ENCODE measurements around the gene ZNF32.
A peak's percentile ranks its signal among the peaks of the same experiment; 100 is the strongest.

The ZNF32 gene

DNA sequence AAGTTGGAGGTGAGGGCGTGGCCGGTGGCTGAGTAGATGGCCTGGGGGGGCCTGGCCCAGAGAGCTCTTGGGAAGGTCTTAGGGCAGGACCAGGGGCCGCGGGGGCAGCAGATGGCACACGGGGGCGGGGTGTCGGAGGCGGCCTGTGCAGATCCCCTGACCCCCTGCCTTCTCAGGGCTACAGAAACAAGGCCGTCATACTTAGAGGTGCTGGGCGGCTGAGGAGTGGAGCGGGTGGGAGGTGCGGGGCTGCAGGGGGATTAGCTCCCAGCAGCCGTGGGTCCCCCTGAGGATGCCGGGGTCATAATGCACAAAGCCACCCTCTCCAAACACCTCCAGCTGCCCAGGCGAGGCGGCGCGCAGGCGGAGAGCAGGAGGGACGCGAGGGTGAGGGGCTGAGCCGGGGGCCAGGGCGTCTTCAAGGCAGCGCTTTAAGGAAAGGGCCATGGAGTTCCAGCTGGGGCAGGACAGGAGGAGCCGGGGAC lies 40.4 kb upstream of the ZNF32 start:
- DNase-seq (ENCODE audit: insufficient read length) (no peak), FAIRE-seq (no peak)
- TF ChIP-seq TAF1 (IDR thresholded peaks at IDR 0.05; ENCODE audit: borderline replicate concordance, low read depth, low read length), result no peak
- no peak for TF ChIP-seq POLR2AphosphoS5 (IDR thresholded peaks at IDR 0.05; ENCODE audit: low read depth, low read length)
- TF ChIP-seq POLR2A (IDR thresholded peaks at IDR 0.05; ENCODE audit: low read depth, low read length), result no peak

DNA sequence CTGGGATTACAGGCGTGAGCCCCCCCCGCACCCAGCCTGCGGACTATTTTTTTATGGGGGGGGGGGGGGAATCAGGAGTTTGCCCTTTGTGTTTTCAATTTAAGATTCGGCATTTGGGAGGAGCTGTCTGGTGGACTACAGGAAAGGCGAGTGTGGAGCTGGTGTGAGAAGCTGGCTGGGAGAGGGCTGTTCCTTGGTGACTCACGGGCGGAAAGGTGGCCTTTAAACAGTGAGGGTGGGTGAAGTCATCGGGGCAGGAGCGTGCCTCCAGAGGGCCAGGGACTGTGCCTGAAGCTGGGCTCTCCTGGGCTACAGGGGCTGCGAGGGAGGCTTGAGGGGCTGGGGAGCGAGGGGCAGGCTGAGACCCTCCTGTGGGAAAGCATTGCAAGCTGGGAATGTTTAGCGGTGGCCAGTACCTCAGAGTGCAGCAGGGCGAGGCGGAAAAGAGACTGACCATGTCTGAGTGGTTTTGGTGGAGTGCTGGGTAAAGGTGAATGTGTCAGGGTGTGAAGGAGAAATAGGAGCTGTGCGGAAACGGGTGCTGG lies 39.7 kb upstream of the ZNF32 start:
- FAIRE-seq, result no peak
- DNase-seq (ENCODE audit: insufficient read length), result no peak
- TF ChIP-seq POLR2A (IDR thresholded peaks at IDR 0.05; ENCODE audit: low read depth, low read length), result no peak
- no peak for TF ChIP-seq TAF1 (IDR thresholded peaks at IDR 0.05; ENCODE audit: borderline replicate concordance, low read depth, low read length)
- no peak for TF ChIP-seq POLR2AphosphoS5 (IDR thresholded peaks at IDR 0.05; ENCODE audit: low read depth, low read length)

DNA sequence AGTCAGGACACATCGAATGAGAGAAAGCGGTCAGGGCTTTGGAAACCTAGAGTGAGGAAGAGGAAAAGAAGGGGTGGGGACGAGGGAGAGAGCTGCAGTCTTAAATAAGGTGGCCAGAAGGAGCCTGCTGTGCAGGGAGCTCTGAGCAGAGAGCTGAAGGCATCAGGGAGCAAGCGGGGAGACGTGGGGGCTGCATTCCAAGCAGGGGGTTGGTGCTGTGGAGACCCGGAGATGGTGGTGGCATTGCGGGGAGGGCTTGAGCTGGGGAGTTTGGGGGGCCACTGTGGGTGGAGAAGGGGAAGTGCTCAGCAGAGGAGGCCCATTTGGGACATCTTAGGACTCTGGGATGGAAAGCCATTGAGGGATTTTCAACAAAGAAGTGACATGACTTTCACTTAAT lies 38.7 kb upstream of the ZNF32 start:
- no peak for FAIRE-seq
- DNase-seq (ENCODE audit: insufficient read length), result no peak
- TF ChIP-seq TAF1 (IDR thresholded peaks at IDR 0.05; ENCODE audit: borderline replicate concordance, low read depth, low read length) (no peak), POLR2AphosphoS5 (IDR thresholded peaks at IDR 0.05; ENCODE audit: low read depth, low read length) (no peak), POLR2A (IDR thresholded peaks at IDR 0.05; ENCODE audit: low read depth, low read length) (no peak)

DNA sequence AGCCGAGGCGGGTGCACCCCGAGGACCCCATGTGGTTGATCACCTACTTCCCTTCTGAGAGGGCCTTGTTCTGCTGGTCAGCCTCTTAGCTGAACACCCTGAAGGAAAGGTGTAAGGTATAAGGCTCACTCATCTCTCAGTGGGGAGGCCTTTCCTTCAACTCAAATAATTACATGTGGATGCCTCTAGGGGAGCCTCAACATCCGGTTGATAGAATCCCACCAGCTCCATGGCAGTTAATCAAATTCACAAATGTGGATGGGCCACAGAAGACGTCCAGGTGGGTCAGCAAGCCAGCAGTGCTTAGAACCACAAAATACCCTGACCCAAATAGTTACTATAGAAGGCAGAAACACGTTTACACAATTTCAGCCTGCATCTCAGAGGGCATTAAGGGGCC lies 37.7 kb upstream of the ZNF32 start:
- FAIRE-seq (no peak), DNase-seq (ENCODE audit: insufficient read length) (no peak)
- TF ChIP-seq TAF1 (IDR thresholded peaks at IDR 0.05; ENCODE audit: borderline replicate concordance, low read depth, low read length) (no peak), POLR2A (IDR thresholded peaks at IDR 0.05; ENCODE audit: low read depth, low read length) (no peak), POLR2AphosphoS5 (IDR thresholded peaks at IDR 0.05; ENCODE audit: low read depth, low read length) (no peak)

DNA sequence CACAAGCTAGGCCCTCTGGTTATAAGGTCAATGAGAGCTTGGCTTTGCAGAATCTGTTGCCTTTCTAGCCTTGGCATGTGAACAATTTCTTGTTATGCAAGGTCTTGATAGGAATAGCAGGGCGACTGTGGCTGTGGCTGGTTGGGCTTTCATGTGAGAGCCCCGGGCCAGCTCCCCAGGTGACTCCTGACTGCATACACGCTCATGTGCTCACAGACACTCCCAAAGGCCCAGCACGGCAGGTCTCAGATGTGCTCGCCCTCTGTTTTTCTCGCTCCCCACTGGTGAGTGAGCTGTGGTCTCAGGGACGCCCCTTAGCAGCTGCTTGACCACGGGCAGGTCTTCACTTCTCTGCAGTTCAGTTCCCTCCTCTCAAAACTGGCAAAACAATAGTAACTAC lies 37.1 kb upstream of the ZNF32 start:
- FAIRE-seq (no peak), DNase-seq (ENCODE audit: insufficient read length) (no peak)
- TF ChIP-seq TAF1 (IDR thresholded peaks at IDR 0.05; ENCODE audit: borderline replicate concordance, low read depth, low read length), result no peak
- no peak for TF ChIP-seq POLR2A (IDR thresholded peaks at IDR 0.05; ENCODE audit: low read depth, low read length)
- no peak for TF ChIP-seq POLR2AphosphoS5 (IDR thresholded peaks at IDR 0.05; ENCODE audit: low read depth, low read length)

DNA sequence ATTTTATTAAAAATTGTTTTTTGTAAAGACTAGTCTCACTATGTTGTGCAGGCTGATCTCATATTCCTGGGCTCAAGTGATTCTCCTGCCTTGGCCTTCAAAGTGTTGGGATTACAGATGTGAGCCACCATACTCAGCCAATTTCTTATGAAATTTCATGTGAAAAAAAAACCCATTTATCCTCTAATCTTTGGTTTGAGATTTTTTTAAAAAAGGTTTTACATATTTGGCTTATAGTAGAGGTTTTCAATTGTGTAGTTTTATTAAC lies 35.5 kb upstream of the ZNF32 start:
- no peak for DNase-seq (ENCODE audit: insufficient read length)
- TF ChIP-seq TAF1 (IDR thresholded peaks at IDR 0.05; ENCODE audit: borderline replicate concordance, low read depth, low read length) (no peak), POLR2A (IDR thresholded peaks at IDR 0.05; ENCODE audit: low read depth, low read length) (no peak), POLR2AphosphoS5 (IDR thresholded peaks at IDR 0.05; ENCODE audit: low read depth, low read length) (no peak)
- FAIRE-seq, result no peak

DNA sequence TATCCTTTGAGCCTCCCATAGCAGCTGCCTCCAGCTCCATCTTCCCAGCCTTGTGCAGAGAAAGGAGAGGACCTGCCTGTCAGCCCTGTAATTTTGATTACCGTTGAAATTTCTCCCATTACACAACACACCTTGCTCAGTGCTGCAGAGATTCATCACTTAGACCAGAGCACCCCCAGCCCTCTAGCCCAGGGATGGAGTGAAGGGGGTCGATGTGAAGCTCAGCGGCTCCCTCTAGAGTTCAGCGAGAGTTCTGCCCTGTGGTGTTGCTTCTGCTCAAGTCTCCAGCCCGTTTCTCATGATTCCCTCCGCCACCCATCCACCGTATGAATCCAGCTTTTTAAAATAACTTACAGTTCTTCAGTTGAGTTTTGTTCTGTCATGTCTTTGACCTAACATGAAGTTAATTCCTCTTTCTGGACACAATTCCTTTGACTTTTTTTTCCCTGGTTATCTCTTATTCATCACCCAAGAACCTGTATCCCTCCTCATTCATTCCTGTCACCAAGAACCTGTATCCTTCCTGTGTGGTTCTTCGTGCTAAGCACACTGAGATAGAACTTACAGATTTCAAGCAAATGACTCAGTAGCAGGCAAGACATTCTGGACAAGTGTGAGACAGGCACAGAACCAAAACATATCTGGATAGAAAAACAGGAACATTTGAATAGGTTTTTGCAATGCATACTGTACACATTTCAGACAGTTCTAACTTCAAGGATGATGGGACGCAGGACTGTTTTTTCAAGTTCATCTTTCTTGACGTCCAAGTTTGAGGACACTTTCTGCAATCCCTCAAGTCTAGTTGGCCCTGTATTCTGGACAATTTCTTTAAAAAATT lies 35.0 kb upstream of the ZNF32 start:
- no peak for TF ChIP-seq POLR2AphosphoS5 (IDR thresholded peaks at IDR 0.05; ENCODE audit: low read depth, low read length)
- TF ChIP-seq POLR2A (IDR thresholded peaks at IDR 0.05; ENCODE audit: low read depth, low read length), result no peak
- no peak for TF ChIP-seq TAF1 (IDR thresholded peaks at IDR 0.05; ENCODE audit: borderline replicate concordance, low read depth, low read length)
- DNase-seq (ENCODE audit: insufficient read length) (peak; percentile 34), FAIRE-seq (no peak)

DNA sequence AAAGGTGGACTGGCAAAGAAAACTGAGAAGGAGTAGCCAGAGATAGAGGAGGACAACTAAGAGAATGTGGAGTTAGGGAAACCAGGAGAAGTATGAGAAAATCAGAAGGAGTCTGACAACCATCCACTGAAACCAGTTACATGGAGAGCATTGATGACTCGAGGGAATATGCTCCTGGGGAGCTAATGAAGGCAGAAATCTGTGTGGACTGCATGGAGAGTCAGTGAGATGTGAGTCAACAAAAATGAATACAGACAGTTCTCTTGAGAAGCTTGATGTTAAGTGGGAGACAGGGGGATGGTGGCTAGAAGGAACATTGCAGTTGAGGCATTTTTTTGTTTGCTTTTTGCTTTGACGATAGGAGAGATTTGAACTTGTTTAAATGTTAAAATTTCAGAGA lies 34.3 kb upstream of the ZNF32 start:
- DNase-seq (ENCODE audit: insufficient read length), result no peak
- TF ChIP-seq POLR2AphosphoS5 (IDR thresholded peaks at IDR 0.05; ENCODE audit: low read depth, low read length) (no peak), TAF1 (IDR thresholded peaks at IDR 0.05; ENCODE audit: borderline replicate concordance, low read depth, low read length) (no peak), POLR2A (IDR thresholded peaks at IDR 0.05; ENCODE audit: low read depth, low read length) (no peak)
- FAIRE-seq, result no peak

DNA sequence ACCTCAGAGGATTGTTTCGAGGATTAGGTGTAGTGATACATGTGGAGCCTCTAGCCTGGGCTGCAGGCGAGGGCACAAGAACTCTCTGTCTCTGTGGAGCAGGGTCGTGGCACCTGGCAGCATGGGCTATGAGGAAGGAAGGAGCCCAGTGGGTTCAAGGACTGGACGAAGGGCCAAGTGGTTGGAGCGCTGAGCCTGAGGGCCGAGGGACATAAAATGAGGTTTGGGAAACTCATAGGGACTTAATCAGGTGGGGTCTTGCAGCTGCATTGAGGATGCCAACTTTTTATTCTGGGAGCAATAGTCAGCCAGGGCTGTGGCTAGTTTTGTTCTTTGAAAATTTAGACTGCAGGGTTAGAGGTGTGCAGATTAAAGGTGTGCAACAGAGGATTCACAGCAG lies 33.0 kb upstream of the ZNF32 start:
- no peak for DNase-seq (ENCODE audit: insufficient read length)
- no peak for FAIRE-seq
- no peak for TF ChIP-seq TAF1 (IDR thresholded peaks at IDR 0.05; ENCODE audit: borderline replicate concordance, low read depth, low read length)
- TF ChIP-seq POLR2AphosphoS5 (IDR thresholded peaks at IDR 0.05; ENCODE audit: low read depth, low read length), result no peak
- no peak for TF ChIP-seq POLR2A (IDR thresholded peaks at IDR 0.05; ENCODE audit: low read depth, low read length)

DNA sequence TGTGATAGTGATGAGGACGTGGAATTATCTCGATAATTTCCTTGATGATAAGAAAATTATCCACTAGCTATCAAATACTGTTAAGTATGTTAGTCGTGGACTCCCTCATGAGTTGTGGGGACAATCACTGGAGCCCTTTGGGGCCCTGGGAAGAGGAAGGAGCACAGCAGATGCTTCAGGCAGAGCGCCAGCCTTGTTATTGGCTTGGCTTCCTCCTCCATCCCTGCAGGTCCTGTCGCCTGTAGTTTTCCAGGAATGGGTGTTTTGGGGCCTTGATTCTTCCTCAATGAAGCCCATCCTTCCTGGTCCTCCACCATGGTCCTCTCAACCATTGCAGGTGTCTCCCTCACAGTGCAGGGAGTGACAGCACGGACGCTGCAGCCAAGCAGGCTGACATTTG lies 32.5 kb upstream of the ZNF32 start:
- no peak for FAIRE-seq
- TF ChIP-seq TAF1 (IDR thresholded peaks at IDR 0.05; ENCODE audit: borderline replicate concordance, low read depth, low read length) (no peak), POLR2AphosphoS5 (IDR thresholded peaks at IDR 0.05; ENCODE audit: low read depth, low read length) (no peak), POLR2A (IDR thresholded peaks at IDR 0.05; ENCODE audit: low read depth, low read length) (no peak)

DNA sequence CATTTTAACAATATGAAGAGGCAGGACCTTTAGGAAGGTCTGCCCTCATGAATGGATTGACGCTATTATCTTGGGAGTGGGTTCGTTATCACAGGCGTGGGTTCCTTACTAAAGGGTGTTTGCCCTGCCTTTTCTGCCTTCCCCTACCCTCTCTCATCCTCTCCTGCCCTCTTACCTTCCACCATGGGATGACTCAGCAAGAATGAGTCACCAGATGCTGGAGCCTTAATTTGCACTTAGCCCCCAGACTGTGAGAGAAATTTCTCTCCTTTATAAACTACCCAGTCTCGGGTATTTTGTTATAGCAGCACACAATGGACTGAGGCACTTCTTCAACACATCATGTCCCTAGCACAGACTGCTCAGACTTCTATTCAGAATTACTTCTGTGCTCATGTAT lies 31.4 kb upstream of the ZNF32 start:
- FAIRE-seq (no peak), DNase-seq (ENCODE audit: insufficient read length) (no peak)
- no peak for TF ChIP-seq TAF1 (IDR thresholded peaks at IDR 0.05; ENCODE audit: borderline replicate concordance, low read depth, low read length)
- no peak for TF ChIP-seq POLR2A (IDR thresholded peaks at IDR 0.05; ENCODE audit: low read depth, low read length)
- TF ChIP-seq POLR2AphosphoS5 (IDR thresholded peaks at IDR 0.05; ENCODE audit: low read depth, low read length), result no peak

More for the DNA sequence above, 32.5 kb upstream of the ZNF32 start:
- no peak for DNase-seq (ENCODE audit: insufficient read length)

DNA sequence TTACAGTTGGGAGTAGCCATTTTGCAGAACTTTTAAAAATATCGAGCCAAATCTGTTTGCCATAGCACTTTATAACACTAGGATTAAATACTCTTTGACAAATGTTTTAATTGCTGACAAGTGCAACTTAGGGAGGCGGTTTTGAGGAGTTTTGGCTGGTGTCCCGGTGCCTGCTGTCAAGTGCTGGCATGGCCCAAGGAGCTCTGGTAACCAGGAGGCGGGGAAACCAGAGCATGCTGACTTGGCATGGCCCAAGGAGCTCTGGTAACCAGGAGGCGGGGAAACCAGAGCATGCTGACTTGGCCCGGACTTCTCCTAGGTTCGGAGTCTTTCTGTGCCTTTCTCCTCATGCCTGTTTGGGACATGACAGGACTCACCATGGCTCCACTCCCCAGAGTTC lies 30.8 kb upstream of the ZNF32 start:
- FAIRE-seq (no peak), DNase-seq (ENCODE audit: insufficient read length) (no peak)
- TF ChIP-seq POLR2A (IDR thresholded peaks at IDR 0.05; ENCODE audit: low read depth, low read length) (no peak), POLR2AphosphoS5 (IDR thresholded peaks at IDR 0.05; ENCODE audit: low read depth, low read length) (no peak), TAF1 (IDR thresholded peaks at IDR 0.05; ENCODE audit: borderline replicate concordance, low read depth, low read length) (no peak)

Measured in GM12892 (cell line).